Measurements from ENCODE around the gene MRPS22. TPM values are rescaled to one million over a fixed set of nuclear protein-coding genes. Genes with fewer than 3 reads are reported as not detected.

Gene MRPS22
- total and polyA plus RNA-seq, 2 of the 13 experiments (the other 11 are each of a cell fraction or from before 2014, with no cell fraction given), result 52.7 to 113 TPM

DNA sequence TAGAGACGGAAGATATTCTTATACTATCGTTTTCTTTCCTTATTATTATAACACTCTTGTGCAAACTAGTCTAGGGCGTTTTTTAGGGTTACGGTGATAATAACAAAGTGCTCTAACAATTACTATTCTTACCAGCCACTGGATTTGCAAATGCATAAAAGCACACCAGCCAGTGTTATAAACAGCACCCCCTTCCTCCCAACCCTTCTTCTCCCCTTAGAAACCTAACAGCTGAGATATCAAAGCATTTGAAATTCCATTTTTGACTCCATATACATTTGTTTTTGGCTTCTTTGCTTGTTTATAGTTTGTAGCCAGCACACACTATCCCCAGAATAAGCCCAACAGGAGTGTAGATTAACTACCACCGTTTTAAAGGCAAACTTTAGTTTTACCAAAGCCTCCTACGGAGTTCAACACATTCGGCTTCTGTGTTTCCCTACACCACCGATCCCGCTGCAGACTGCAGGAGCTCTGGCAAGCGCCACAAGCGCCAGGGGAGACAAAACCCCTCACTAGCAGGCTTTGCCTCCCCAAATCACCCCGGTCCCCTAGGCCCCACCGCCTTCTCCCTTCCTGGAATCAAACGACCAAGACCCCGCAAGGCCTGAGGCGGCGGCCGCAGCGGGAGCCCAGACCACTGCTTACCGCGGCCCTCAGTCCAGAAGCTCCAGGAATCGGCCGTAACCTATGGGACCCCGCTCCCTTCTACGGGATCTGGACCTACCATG, 45.2 kb downstream of the MRPS22 start (continued):
- TF ChIP-seq, protein P1, sequence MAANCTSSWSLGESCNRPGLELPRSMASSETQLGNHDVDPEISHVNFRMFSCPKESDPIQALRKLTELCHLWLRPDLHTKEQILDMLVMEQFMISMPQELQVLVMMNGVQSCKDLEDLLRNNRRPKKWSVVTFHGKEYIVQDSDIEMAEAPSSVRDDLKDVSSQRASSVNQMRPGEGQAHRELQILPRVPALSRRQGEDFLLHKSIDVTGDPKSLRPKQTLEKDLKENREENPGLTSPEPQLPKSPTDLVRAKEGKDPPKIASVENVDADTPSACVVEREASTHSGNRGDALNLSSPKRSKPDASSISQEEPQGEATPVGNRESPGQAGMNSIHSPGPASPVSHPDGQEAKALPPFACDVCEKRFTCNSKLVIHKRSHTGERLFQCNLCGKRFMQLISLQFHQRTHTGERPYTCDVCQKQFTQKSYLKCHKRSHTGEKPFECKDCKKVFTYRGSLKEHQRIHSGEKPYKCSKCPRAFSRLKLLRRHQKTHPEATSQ (CRISPR knock-in tag; IDR thresholded peaks at IDR 0.05; ENCODE audit: borderline replicate concordance), result 0 out of 2 replicates have a peak, but pooled peaks have one; percentile 1
- TF ChIP-seq NR2F1 (CRISPR knock-in tag; IDR thresholded peaks at IDR 0.05) (0 out of 4 replicates have a peak, but pooled peaks of 1 of the 2 experiments have one; percentile 16), CHD4 (IDR thresholded peaks at IDR 0.05; ENCODE audit: borderline replicate concordance, low read length) (no peak), ZNF670 (CRISPR knock-in tag; IDR thresholded peaks at IDR 0.05; ENCODE audit: borderline replicate concordance) (no peak), ZMAT3 (CRISPR knock-in tag; conservative IDR thresholded peaks at IDR 0.05) (no peak), DMAP1 (CRISPR knock-in tag; IDR thresholded peaks at IDR 0.05) (no peak), ZNF629 (CRISPR knock-in tag; conservative IDR thresholded peaks at IDR 0.05) (no peak), MED8 (CRISPR knock-in tag; IDR thresholded peaks at IDR 0.05; ENCODE audit: insufficient replicate concordance) (no peak), MAZ (IDR thresholded peaks at IDR 0.05; ENCODE audit: borderline replicate concordance, low read depth, low read length) (no peak), MAZ (CRISPR knock-in tag; IDR thresholded peaks at IDR 0.05; ENCODE audit: low read depth) (no peak)
- TF ChIP-seq, protein P2, sequence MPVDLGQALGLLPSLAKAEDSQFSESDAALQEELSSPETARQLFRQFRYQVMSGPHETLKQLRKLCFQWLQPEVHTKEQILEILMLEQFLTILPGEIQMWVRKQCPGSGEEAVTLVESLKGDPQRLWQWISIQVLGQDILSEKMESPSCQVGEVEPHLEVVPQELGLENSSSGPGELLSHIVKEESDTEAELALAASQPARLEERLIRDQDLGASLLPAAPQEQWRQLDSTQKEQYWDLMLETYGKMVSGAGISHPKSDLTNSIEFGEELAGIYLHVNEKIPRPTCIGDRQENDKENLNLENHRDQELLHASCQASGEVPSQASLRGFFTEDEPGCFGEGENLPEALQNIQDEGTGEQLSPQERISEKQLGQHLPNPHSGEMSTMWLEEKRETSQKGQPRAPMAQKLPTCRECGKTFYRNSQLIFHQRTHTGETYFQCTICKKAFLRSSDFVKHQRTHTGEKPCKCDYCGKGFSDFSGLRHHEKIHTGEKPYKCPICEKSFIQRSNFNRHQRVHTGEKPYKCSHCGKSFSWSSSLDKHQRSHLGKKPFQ (CRISPR knock-in tag; IDR thresholded peaks at IDR 0.05; ENCODE audit: insufficient replicate concordance), result peak; percentile 68
- TF ChIP-seq, protein P3, sequence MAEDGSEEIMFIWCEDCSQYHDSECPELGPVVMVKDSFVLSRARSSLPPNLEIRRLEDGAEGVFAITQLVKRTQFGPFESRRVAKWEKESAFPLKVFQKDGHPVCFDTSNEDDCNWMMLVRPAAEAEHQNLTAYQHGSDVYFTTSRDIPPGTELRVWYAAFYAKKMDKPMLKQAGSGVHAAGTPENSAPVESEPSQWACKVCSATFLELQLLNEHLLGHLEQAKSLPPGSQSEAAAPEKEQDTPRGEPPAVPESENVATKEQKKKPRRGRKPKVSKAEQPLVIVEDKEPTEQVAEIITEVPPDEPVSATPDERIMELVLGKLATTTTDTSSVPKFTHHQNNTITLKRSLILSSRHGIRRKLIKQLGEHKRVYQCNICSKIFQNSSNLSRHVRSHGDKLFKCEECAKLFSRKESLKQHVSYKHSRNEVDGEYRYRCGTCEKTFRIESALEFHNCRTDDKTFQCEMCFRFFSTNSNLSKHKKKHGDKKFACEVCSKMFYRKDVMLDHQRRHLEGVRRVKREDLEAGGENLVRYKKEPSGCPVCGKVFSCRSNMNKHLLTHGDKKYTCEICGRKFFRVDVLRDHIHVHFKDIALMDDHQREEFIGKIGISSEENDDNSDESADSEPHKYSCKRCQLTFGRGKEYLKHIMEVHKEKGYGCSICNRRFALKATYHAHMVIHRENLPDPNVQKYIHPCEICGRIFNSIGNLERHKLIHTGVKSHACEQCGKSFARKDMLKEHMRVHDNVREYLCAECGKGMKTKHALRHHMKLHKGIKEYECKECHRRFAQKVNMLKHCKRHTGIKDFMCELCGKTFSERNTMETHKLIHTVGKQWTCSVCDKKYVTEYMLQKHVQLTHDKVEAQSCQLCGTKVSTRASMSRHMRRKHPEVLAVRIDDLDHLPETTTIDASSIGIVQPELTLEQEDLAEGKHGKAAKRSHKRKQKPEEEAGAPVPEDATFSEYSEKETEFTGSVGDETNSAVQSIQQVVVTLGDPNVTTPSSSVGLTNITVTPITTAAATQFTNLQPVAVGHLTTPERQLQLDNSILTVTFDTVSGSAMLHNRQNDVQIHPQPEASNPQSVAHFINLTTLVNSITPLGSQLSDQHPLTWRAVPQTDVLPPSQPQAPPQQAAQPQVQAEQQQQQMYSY (CRISPR knock-in tag; IDR thresholded peaks at IDR 0.05), result no peak
- TF ChIP-seq, protein P4, sequence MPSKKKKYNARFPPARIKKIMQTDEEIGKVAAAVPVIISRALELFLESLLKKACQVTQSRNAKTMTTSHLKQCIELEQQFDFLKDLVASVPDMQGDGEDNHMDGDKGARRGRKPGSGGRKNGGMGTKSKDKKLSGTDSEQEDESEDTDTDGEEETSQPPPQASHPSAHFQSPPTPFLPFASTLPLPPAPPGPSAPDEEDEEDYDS (CRISPR knock-in tag; IDR thresholded peaks at IDR 0.05), result no peak
- TF ChIP-seq, protein P5, sequence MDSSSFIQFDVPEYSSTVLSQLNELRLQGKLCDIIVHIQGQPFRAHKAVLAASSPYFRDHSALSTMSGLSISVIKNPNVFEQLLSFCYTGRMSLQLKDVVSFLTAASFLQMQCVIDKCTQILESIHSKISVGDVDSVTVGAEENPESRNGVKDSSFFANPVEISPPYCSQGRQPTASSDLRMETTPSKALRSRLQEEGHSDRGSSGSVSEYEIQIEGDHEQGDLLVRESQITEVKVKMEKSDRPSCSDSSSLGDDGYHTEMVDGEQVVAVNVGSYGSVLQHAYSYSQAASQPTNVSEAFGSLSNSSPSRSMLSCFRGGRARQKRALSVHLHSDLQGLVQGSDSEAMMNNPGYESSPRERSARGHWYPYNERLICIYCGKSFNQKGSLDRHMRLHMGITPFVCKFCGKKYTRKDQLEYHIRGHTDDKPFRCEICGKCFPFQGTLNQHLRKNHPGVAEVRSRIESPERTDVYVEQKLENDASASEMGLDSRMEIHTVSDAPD (CRISPR knock-in tag; IDR thresholded peaks at IDR 0.05), result no peak
- TF ChIP-seq, protein P6, sequence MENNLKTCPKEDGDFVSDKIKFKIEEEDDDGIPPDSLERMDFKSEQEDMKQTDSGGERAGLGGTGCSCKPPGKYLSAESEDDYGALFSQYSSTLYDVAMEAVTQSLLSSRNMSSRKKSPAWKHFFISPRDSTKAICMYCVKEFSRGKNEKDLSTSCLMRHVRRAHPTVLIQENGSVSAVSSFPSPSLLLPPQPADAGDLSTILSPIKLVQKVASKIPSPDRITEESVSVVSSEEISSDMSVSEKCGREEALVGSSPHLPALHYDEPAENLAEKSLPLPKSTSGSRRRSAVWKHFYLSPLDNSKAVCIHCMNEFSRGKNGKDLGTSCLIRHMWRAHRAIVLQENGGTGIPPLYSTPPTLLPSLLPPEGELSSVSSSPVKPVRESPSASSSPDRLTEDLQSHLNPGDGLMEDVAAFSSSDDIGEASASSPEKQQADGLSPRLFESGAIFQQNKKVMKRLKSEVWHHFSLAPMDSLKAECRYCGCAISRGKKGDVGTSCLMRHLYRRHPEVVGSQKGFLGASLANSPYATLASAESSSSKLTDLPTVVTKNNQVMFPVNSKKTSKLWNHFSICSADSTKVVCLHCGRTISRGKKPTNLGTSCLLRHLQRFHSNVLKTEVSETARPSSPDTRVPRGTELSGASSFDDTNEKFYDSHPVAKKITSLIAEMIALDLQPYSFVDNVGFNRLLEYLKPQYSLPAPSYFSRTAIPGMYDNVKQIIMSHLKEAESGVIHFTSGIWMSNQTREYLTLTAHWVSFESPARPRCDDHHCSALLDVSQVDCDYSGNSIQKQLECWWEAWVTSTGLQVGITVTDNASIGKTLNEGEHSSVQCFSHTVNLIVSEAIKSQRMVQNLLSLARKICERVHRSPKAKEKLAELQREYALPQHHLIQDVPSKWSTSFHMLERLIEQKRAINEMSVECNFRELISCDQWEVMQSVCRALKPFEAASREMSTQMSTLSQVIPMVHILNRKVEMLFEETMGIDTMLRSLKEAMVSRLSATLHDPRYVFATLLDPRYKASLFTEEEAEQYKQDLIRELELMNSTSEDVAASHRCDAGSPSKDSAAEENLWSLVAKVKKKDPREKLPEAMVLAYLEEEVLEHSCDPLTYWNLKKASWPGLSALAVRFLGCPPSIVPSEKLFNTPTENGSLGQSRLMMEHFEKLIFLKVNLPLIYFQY (CRISPR knock-in tag; IDR thresholded peaks at IDR 0.05; ENCODE audit: borderline replicate concordance), result no peak; the same call in 1 of the 2 replicates

All from HepG2 (cell line).